Liver (tissue), 3 donors: ENCODE data around the gene MROH9.

Source experiments
- ATF3 ChIP-seq: IDR thresholded peaks from 2 replicates; pipeline ENCODE4 v1.6.1; 2016; ENCODE audit warnings: antibody characterized with exemption
- CTCF ChIP-seq: fragments of 150-350 bp; IDR thresholded peaks from 2 replicates; pipeline ENCODE4 v1.5.1; 2017; ENCODE audit warnings: improper control_type of control experiment, low read depth, low read length; ENCODE audit not compliant: missing input control
- EGR1 ChIP-seq, 2 donors: IDR thresholded peaks; 2 replicates each; pipeline ENCODE4 v1.6.1; 2016 to 2018; ENCODE audit warnings: antibody characterized with exemption in 2 of 2, low read depth in 2 of 2
- GABPA ChIP-seq, 2 donors: IDR thresholded peaks in 1 of 2; conservative IDR thresholded peaks in 1 of 2; 2 replicates each; pipeline ENCODE4 v1.6.1; 2016; ENCODE audit warnings: antibody characterized with exemption in 2 of 2, mild to moderate bottlenecking in 1 of 2, moderate library complexity in 1 of 2
- JUND ChIP-seq, 2 donors: IDR thresholded peaks; 2 replicates each; pipeline ENCODE4 v1.6.1; 2016; ENCODE audit warnings: antibody characterized with exemption in 2 of 2
- MAX ChIP-seq: IDR thresholded peaks from 2 replicates; pipeline ENCODE4 v1.6.1; 2016; ENCODE audit warnings: antibody characterized with exemption
- RAD21 ChIP-seq, 2 donors: IDR thresholded peaks; 2 replicates each; pipeline ENCODE4 v1.6.1; 2016; ENCODE audit warnings: antibody characterized with exemption in 2 of 2, mild to moderate bottlenecking in 2 of 2
- REST ChIP-seq: IDR thresholded peaks from 2 replicates; pipeline ENCODE4 v1.6.1; 2016; ENCODE audit warnings: antibody characterized with exemption, mild to moderate bottlenecking
- SP1 ChIP-seq: IDR thresholded peaks from 2 replicates; pipeline ENCODE4 v1.6.1; 2018; ENCODE audit warnings: antibody characterized with exemption, mild to moderate bottlenecking
- YY1 ChIP-seq: IDR thresholded peaks from 2 replicates; pipeline ENCODE4 v1.6.1; 2016; ENCODE audit warnings: antibody characterized with exemption, mild to moderate bottlenecking
- ZBTB33 ChIP-seq: IDR thresholded peaks from 2 replicates; pipeline ENCODE4 v1.6.1; 2016; ENCODE audit warnings: antibody characterized with exemption
- donor health status: healthy.
- donor health status: healthy.

GRCh38 chr1:171075041-171075440 lies 139.7 kb downstream of the MROH9 start:
- TF ChIP-seq CTCF (no peak), ATF3 (no peak), JUND (IDR thresholded peaks at IDR 0.05) (no peak), REST (no peak), GABPA (IDR thresholded peaks at IDR 0.05 in 1 of 2, conservative IDR thresholded peaks at IDR 0.05 in 1 of 2) (no peak), MAX (no peak), RAD21 (IDR thresholded peaks at IDR 0.05) (no peak), SP1 (no peak), YY1 (no peak), ZBTB33 (no peak), EGR1 (IDR thresholded peaks at IDR 0.05; ENCODE audit: low read depth in 2 of 2) (no peak)
